Tibial nerve (tissue), 4 donors: ENCODE results near the gene SCAI. TPM values are rescaled to one million over a fixed set of nuclear protein-coding genes. Genes with fewer than 3 reads are reported as not detected.

Experiments
- DNase-seq, 2 donors: peaks; one replicate each; pipeline ENCODE4 v3.0.0-alpha.2; 2019; ENCODE audit warnings: low spot score in 2 of 2
- H3K27ac ChIP-seq, 4 donors: fragments of 200-600 bp; sonication (generic) in 3 of 4; one replicate each; pipeline ENCODE4 v1.5.1; 2017 to 2019; ENCODE audit warnings: mild to moderate bottlenecking in 1 of 4
- H3K27me3 ChIP-seq, 2 donors: fragments of 200-600 bp; sonication (generic) in 1 of 2; one replicate each; pipeline versions ENCODE4 v1.5.1 to v1.6.0; 2017 to 2019
- H3K36me3 ChIP-seq, 3 donors: fragments of 200-600 bp; sonication (generic); one replicate each; pipeline ENCODE4 v1.5.1; 2018 to 2019
- H3K4me1 ChIP-seq, 4 donors: fragments of 200-600 bp; sonication (generic) in 3 of 4; one replicate each; pipeline ENCODE4 v1.5.1; 2017 to 2019
- H3K4me3 ChIP-seq, 4 donors: fragments of 200-600 bp; sonication (generic) in 3 of 4; one replicate each; pipeline ENCODE4 v1.5.1; 2017 to 2019; ENCODE audit warnings: mild to moderate bottlenecking in 1 of 4, moderate library complexity in 1 of 4
- H3K9me3 ChIP-seq, 4 donors: fragments of 200-600 bp; sonication (generic) in 3 of 4; one replicate each; pipeline ENCODE4 v1.5.1; 2017 to 2019
- EP300 ChIP-seq, 2 donors: sonication (generic); formaldehyde crosslinking; IDR thresholded peaks; one replicate each; pipeline ENCODE4 v1.6.1; 2017; ENCODE audit warnings: antibody characterized with exemption in 2 of 2, mild to moderate bottlenecking in 1 of 2
- POLR2A ChIP-seq, 2 donors: fragments of 450-650 bp; IDR thresholded peaks; one replicate each; pipeline ENCODE4 v1.6.1; 2017; ENCODE audit warnings: antibody characterized with exemption in 2 of 2, mild to moderate bottlenecking in 2 of 2, moderate library complexity in 2 of 2
- WGBS, 2 donors: methylation state at CpG; one replicate each; pipeline ENCODE4 v1.1.5; 2018; 5-methylcytosine and 5-hydroxymethylcytosine counted together
- total RNA-seq, 4 donors: library from RNA; depleted of rRNA; stranded (reverse); fragments of >200 nt; gene quantifications; one replicate each; pipeline ENCODE4 v1.1.0, GENCODE V29; 2016
- TF ChIP-seq, protein P1 (sequence below), 5 experiments: fragments of 200-600 bp in 3 of 5; fragments of 450-650 bp in 2 of 5; sonication (generic) in 3 of 5; IDR thresholded peaks; one replicate each; pipeline ENCODE4 v1.5.1; 2016 to 2019; ENCODE audit warnings: antibody characterized with exemption in 5 of 5, mild to moderate bottlenecking in 3 of 5, moderate library complexity in 2 of 5

The SCAI gene
- total RNA-seq, 4 donors from 2014 or later = 8.8 to 19.2 (median 9.4) TPM

GRCh38 chr9:125079931-125080330 is 63.4 kb downstream of the SCAI start:
- Histone ChIP-seq H3K27me3 (no peaks in the 10 kb centered on the region), H3K4me3 (no peak overlapping the region), H3K4me1 (no peaks in the 10 kb centered on the region), H3K36me3 (peaks cover 0 to 9% (median 0%) of the 10 kb centered on the region in 3 donors), H3K27ac (no peak overlapping the region), H3K9me3 (no peaks in the 10 kb centered on the region)
- DNase-seq = no peak
- 66 to 67% methylated on average over 2 of the region's 2 CpGs for WGBS, 2 donors
- no peak for TF ChIP-seq POLR2A (IDR thresholded peaks at IDR 0.05)
- TF ChIP-seq EP300 (IDR thresholded peaks at IDR 0.05) = no peak
- TF ChIP-seq, protein P1, sequence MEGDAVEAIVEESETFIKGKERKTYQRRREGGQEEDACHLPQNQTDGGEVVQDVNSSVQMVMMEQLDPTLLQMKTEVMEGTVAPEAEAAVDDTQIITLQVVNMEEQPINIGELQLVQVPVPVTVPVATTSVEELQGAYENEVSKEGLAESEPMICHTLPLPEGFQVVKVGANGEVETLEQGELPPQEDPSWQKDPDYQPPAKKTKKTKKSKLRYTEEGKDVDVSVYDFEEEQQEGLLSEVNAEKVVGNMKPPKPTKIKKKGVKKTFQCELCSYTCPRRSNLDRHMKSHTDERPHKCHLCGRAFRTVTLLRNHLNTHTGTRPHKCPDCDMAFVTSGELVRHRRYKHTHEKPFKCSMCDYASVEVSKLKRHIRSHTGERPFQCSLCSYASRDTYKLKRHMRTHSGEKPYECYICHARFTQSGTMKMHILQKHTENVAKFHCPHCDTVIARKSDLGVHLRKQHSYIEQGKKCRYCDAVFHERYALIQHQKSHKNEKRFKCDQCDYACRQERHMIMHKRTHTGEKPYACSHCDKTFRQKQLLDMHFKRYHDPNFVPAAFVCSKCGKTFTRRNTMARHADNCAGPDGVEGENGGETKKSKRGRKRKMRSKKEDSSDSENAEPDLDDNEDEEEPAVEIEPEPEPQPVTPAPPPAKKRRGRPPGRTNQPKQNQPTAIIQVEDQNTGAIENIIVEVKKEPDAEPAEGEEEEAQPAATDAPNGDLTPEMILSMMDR (IDR thresholded peaks at IDR 0.05) = no peak

DNA sequence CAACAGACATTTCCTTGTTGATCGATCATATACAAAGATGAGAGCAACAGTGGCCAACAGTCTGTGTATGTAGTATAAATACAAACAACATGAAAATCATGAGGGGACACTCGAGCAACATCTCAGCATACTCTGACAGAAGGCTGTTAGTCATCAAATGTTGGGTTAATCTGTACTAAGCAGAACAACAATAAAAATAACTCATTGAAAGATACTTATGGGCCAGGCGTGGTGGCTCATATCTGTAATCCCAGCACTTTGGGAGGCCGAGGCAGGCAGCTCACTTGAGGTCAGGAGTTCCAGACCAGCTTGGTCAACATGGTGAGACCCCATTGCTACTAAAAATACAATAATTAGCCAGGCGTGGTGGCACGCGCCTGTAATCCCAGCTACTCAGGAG is 67.3 kb downstream of the SCAI start:
- TF ChIP-seq, protein P1 (IDR thresholded peaks at IDR 0.05) = no peak
- TF ChIP-seq EP300 (IDR thresholded peaks at IDR 0.05) (no peak), POLR2A (IDR thresholded peaks at IDR 0.05) (no peak)
- H3K4me1 ChIP-seq = no peaks in the 10 kb centered on the region
- H3K9me3 ChIP-seq = no peaks in the 10 kb centered on the region
- H3K27ac ChIP-seq = no peak overlapping the region
- H3K4me3 ChIP-seq = no peak overlapping the region
- no peaks in the 10 kb centered on the region for H3K36me3 ChIP-seq
- H3K27me3 ChIP-seq = no peaks in the 10 kb centered on the region
- 94 to 95% methylated on average over 7 of the region's 7 CpGs for WGBS, 2 donors
- DNase-seq = no peak

DNA sequence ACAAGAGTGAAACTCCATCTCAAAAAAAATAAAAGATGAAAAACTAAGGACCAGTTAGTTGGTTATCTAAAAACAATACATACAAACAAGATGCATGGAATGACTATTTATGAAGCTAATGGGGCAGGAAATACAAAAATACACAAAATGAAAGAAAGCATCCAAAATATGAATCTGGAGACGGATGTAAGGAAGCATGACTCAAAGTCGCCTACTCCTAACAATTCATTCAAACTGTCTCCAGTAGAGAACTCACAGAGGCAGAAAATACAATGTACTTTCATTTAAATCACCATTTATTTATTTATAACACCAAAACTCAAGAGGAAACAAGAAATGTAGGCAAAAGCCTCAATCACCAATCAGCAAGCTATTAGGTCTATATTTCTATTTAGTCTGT is 68.4 kb downstream of the SCAI start:
- TF ChIP-seq, protein P1 (IDR thresholded peaks at IDR 0.05) = no peak
- TF ChIP-seq POLR2A (IDR thresholded peaks at IDR 0.05) (no peak), EP300 (IDR thresholded peaks at IDR 0.05) (no peak)

GRCh38 chr9:125066839-125067619 is 76.3 kb downstream of the SCAI start:
- 37 to 43% methylated on average over 10 of the region's 10 CpGs for WGBS, 2 donors
- no peak for TF ChIP-seq EP300 (IDR thresholded peaks at IDR 0.05)
- H3K27me3 ChIP-seq = no peaks in the 10 kb centered on the region
- H3K9me3 ChIP-seq = peaks cover 0 to 3% (median 0%) of the 10 kb centered on the region in 4 donors
- peak in 1 of 2 donors; percentile 12 for DNase-seq
- peak overlapping the region in 2 of 4 donors; percentile 3 to 49 for H3K27ac ChIP-seq
- peaks cover 0 to 9% (median 3%) of the 10 kb centered on the region in 4 donors for H3K4me1 ChIP-seq
- no peak overlapping the region for H3K4me3 ChIP-seq
- H3K36me3 ChIP-seq = peaks cover 0 to 9% (median 0%) of the 10 kb centered on the region in 3 donors

More for the DNA sequence above, 68.4 kb downstream of the SCAI start:
- Histone ChIP-seq H3K4me3 (no peak overlapping the region), H3K27me3 (no peaks in the 10 kb centered on the region), H3K36me3 (no peaks in the 10 kb centered on the region), H3K9me3 (no peaks in the 10 kb centered on the region), H3K4me1 (no peaks in the 10 kb centered on the region), H3K27ac (no peak overlapping the region)
- WGBS, 2 donors = 57 to 67% methylated on average over 2 of the region's 2 CpGs
- no peak for DNase-seq

DNA sequence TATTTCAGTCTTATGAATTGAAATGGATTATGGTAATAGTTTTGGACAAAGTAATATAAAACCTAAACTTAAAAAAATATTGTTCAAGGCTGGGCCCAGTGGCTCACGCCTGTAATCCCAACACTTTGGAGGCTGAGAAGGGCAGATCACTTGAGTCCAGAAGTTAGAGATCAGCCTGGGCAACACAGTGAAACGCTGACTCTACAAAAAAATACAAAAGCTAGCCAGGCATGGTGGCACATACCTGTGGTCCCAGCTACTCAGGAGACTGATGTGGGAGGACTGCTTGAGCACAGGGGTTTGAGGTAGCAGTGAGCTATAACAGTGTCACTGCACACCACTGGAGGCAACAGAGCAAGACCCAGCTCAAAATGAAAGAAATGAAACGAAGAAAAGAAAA is 81.9 kb downstream of the SCAI start:
- WGBS, 2 donors = 88 to 90% methylated on average over 3 of the region's 3 CpGs
- TF ChIP-seq POLR2A (IDR thresholded peaks at IDR 0.05) (no peak), EP300 (IDR thresholded peaks at IDR 0.05) (no peak)
- TF ChIP-seq, protein P1 (IDR thresholded peaks at IDR 0.05) = no peak
- no peak overlapping the region for H3K4me3 ChIP-seq

More for the DNA sequence above, 81.9 kb downstream of the SCAI start:
- H3K27me3 ChIP-seq = no peaks in the 10 kb centered on the region
- H3K4me1 ChIP-seq = no peaks in the 10 kb centered on the region
- peaks cover 0 to 9% (median 0%) of the 10 kb centered on the region in 3 donors for H3K36me3 ChIP-seq
- DNase-seq = no peak
- peaks cover 0 to 3% (median 0%) of the 10 kb centered on the region in 4 donors for H3K9me3 ChIP-seq
- H3K27ac ChIP-seq = no peak overlapping the region
